GM21515 (cell line): ENCODE results near the gene PA2G4.

Source experiments
- ATAC-seq: cut with Tn5 transposase; IDR thresholded peaks from one replicate; pipeline ENCODE4 v1.9.1; 2021; ENCODE audit not compliant: unreplicated experiment

Gene PA2G4

DNA sequence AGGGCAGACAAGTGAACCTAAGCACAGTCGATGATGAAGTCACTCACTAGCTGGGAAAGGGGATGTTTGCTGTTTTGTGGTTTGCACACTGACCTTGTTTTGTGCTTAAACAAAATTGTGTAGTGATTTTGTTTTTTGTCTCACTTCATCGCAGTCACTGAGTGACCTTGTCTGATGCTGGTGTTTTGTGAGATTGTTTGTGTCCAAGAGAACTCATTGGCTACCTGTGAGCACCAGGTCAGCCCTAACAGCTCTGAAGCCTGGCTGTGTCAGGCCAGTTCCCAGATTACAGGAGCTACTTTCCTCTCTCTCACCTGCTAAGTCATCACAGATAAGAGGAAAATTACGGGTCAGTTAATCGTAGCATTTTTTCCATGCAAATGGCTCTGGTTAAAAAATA lies 19.8 kb downstream of the PA2G4 start:
- ATAC-seq: no peak

DNA sequence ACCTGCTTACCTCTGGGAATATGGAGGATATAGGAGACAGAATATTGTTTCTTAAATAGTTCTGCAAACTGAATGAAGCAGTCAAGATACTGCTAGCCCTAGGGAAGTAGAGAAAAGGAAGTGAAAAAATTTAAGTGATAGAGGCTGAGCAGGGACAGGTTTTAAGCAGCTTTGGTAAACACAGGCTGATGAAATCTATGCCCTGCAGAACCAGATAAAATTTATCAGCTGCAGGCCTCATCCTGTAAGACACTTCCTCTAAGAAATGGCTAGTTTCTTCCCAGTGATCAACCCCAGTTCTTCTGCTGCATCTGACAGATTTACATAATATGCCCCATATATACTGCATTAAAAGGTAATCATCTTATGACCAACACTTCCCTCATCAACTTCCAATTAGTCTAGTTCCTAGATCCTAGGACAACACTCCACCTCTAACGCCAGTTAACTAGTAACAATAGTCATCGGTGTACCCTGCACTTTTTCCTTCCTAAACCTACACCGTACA lies 22.4 kb downstream of the PA2G4 start:
- ATAC-seq: no peak

DNA sequence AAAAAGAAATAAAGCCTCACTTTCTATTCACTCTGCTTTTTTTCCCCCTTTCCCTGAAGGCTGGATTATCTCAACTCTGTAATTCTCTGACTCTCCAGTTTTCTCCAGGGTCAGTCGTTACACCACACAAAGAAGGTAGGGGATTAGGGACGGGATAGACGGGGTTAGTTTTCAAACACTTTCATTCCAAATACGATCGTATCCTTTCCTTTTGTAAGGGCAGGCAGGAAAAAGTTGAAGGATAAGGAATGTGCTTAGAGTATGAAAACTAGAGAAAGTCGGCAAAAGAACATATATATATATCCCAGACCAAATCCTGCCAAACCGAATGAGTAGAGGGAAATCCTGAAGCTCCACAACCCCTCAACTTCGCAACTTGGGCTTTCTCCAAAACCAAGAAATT lies 23.1 kb downstream of the PA2G4 start:
- ATAC-seq: no peak

- ATAC-seq: peak; percentile 88
Observed at GRCh38 chr12:56127888-56128669, 23.7 kb downstream of the PA2G4 start, which contains the start of gene ESYT1. TSS of gene ESYT1 (plus strand) at chr12:56128267. CDS start at chr12:56128320, 53 bp downstream.

- ATAC-seq: no peak
Observed at GRCh38 chr12:56128670-56129205, 24.4 kb downstream of the PA2G4 start.

DNA sequence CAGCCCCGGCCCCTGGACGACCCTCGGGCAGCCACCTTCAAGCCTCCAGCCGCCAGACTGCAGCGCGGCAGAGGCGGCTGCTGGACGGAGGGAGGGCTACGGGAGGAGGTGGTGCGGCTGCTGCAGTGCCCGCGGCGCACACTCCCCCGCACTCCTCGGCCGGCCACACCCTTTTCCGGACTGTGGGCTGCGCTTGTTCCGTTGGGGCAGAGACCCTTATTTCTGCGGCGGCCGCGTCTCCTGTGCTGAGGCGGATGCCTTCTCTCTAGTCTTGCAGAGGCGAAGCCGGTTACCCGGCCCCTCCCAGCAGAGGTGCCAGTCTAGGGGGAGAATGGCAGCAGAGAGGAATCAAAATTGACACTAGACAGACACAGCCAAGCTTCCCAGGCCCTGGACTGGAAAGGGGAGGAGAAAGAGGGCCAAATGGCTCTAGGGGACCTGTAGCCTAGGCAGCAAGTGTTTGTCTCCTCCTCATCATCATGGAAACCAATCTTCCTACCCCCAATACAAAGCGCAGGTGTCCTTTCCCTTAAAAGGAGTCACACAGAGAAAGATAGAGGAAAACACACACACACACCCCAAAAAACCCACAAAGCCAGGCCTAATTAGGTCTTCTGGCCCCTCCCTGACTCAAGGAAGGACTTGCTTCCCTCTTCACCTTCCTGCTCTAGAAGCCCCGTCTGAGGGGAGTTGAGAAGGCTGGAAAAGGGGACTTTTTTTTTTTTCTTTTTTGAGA lies 25.0 kb downstream of the PA2G4 start:
- no peak for ATAC-seq

DNA sequence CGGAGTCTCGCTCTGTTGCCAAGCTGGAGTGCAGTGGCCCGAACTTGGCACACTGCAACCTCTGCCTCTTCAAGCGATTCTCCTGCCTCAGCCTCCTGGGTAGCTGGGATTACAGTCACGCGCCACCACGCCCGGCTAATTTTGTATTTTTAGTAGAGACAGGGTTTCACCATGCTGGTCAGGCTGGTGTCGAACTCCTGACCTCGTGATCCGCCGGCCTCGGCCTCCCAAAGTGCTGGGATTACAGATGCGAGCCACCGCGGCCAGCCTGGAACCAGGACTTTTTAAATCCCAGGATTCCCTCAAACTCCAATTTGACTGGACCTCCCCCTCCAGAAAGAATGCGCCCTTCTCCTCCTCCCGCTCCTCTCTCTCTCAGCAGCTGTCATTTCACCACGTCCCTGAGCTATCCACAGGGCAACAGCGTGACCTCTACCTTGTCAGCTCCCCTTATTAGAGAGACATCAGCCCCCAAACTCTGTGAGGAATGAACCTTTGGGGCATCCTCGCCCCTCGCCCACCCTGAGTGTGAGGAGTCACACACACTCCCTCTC lies 25.7 kb downstream of the PA2G4 start:
- no peak for ATAC-seq

- no peak for ATAC-seq
Observed at GRCh38 chr12:56130876-56131275, 26.5 kb downstream of the PA2G4 start.

DNA sequence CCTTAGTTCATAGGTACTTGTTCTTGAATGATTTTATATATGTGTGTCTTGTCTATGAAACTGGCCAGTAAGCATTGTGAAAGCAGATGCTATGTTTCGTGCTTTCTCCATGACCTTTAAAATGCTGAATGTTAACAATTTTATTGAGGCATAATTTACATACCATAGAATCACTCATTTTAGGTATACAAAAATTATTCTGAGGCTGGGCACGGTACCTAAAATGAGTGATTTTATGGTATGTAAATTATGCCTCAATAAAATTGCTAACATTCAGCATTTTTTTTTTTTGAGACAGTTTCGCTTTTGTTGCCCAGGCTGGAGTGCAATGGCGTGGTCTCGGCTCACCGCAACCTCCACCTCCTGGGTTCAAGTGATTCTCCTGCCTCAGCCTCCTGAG lies 30.5 kb downstream of the PA2G4 start:
- no peak for ATAC-seq

GRCh38 chr12:56137853-56138571 lies 33.7 kb downstream of the PA2G4 start:
- no peak for ATAC-seq

DNA sequence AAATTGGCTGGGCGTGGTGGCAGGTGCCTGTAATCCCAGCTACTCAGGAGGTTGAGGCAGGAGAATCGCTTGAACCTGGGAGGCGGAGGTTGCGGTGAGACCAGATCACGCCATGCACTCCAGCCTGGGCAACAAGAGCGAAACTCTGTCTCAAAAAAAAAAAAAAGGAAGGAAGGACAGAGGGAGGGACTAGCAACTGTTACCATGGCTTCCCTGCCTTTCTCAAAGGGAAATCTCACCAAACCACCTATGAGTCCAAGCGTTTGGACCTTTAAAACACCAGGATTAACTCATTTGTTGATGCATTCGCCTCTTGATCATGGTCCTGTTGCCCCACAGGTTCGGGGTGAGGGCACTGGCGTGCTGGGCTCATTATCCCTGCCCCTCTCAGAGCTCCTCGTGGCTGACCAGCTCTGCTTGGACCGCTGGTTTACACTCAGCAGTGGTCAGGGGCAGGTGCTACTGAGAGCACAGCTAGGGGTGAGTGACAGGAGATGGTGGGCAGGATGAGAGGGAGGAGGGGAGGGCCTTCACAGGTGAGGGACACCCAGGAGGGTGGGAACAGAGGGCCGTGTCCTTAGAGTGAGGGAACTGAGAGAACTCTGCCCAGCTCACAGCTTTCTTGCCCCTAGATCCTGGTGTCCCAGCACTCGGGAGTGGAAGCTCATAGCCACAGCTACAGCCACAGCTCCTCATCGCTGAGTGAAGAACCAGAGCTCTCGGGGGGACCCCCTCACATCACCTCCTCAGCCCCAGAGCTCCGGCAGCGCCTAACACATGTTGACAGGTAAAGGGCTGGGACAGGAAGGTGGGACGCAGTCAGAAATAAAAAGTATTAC lies 37.8 kb downstream of the PA2G4 start:
- no peak for ATAC-seq

DNA sequence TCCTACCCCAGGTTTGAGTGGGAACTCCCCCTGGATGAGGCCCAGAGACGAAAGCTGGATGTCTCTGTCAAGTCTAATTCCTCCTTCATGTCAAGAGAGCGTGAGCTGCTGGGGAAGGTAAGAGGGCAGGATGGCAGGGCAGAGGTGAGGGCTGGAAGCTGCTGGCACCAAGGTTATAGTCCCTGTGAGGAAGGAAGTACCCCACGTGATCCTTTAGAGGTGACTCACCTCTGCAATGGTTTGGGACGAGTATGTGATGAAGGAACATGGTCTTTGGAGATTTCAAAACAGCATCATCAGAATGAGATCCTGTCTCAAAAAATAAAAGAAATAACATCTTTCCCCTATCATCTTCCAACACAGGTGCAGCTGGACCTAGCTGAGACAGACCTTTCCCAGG lies 38.9 kb downstream of the PA2G4 start:
- no peak for ATAC-seq

- ATAC-seq: no peak
Observed at GRCh38 chr12:56143870-56144269, 39.5 kb downstream of the PA2G4 start.

GRCh38 chr12:56145217-56145616 lies 40.9 kb downstream of the PA2G4 start:
- no peak for ATAC-seq

- ATAC-seq: no peak
Observed at GRCh38 chr12:56146492-56147460, 42.4 kb downstream of the PA2G4 start.

DNA sequence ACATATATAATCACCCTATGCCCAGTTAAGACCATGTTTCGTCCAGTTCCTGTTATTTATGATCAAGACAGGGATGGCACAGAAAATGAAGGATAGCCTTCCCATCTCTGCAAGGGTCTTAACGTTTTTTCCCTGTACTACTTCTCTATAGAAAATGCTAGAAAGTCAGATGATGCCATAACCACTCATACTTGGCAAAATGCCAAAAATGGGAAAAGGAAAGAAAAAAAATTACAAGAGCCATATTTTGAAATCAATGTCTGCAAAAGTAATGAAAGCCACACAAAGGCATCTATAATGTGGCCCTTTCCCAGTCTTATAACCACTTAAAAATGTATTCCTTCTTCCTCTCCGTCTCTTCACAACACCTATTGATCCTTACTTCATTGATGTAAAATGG lies 46.2 kb downstream of the PA2G4 start:
- ATAC-seq: no peak

DNA sequence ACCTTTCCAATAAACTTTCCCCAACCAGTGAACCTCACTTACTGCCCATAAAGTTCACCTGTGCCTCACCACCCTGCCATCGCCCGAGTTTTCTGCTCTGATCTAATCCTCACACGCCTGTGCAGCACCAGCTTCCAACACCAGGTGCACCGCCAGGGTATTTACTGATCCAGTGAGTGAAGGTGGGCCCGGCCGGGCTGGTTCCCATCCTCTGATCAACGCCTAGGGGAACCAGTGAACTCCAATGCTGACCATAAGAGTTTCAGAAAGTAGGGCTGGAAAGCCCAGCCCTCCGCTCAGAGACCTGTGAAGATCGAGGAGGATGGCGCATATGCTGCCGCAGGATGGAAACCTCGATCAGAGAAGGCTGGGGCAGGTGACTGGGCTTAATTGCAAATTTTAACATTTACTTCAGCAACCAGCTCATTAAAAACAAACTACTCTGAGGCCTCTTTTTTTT lies 47.3 kb downstream of the PA2G4 start:
- ATAC-seq: peak; percentile 50

- peak; percentile 84 for ATAC-seq
Observed at GRCh38 chr12:56152132-56152755, 47.9 kb downstream of the PA2G4 start, which contains the start of gene MYL6B. TSS of gene MYL6B (plus strand) at chr12:56152587. CDS start at chr12:56153919, 1,332 bp downstream.
